Right lobe of liver (tissue), 6 donors: ENCODE data around the gene BIRC2. TPM values are rescaled to one million over a fixed set of nuclear protein-coding genes. Genes with fewer than 3 reads are reported as not detected.
A peak's percentile ranks its signal among the peaks of the same experiment; 100 is the strongest.

Experiments
- ATAC-seq, 4 donors: fragments of 200-7000 bp; cut with Tn5 transposase; one replicate each; pipeline ENCODE4 v1.9.1; 2020; ENCODE audit warnings: mild to moderate bottlenecking in 4 of 4, moderate library complexity in 4 of 4
- DNase-seq, 3 donors: peaks; one replicate each; pipeline ENCODE4 v3.0.0-alpha.2; 2020
- H3K27ac ChIP-seq, 3 donors: fragments of 200-600 bp; one replicate each; pipeline ENCODE4 v1.8.0; 2022
- H3K27me3 ChIP-seq, 2 donors: fragments of 200-600 bp; one replicate each; pipeline ENCODE4 v1.8.0; 2022
- H3K36me3 ChIP-seq, 4 donors: fragments of 200-600 bp; sonication (generic) in 1 of 4; one replicate each; pipeline versions ENCODE4 v1.5.1 to v1.8.0; 2017 to 2022; ENCODE audit warnings: control low read depth in 1 of 4
- H3K4me1 ChIP-seq, 4 donors: fragments of 200-600 bp; sonication (generic) in 1 of 4; one replicate each; pipeline versions ENCODE4 v1.5.1 to v1.8.0; 2017 to 2022; ENCODE audit warnings: control low read depth in 1 of 4
- H3K4me3 ChIP-seq, 3 donors: fragments of 200-600 bp; one replicate each; pipeline ENCODE4 v1.8.0; 2022
- H3K9me3 ChIP-seq, 4 donors: fragments of 200-600 bp; sonication (generic) in 1 of 4; one replicate each; pipeline versions ENCODE4 v1.5.1 to v1.8.0; 2017 to 2022; ENCODE audit warnings: control low read depth in 1 of 4
- POLR2A ChIP-seq: fragments of 450-650 bp; IDR thresholded peaks from one replicate; pipeline ENCODE4 v1.6.1; 2017; ENCODE audit warnings: antibody characterized with exemption, mild to moderate bottlenecking
- WGBS: methylation state at CpG from one replicate; pipeline ENCODE4 v1.1.6; 2018; ENCODE audit warnings: low coverage, low lambda C conversion rate; ENCODE audit not compliant: insufficient coverage; ENCODE audit errors: missing lambda C conversion rate; 5-methylcytosine and 5-hydroxymethylcytosine counted together
- intact Hi-C, 2 donors: fragments of 100-400 bp; cut with DNase I; formaldehyde crosslinking; loops; one replicate each; pipeline versions ENCODE4 v1.11.2 to v1.14.1; 2022
- total RNA-seq, 6 experiments: library from RNA; depleted of rRNA in 2 of 6; stranded (reverse); fragments of >200 nt in 2 of 6; fragmentation: NEBNext Ultra II Directional in 3 of 6; extraction: Animal tissue kit (Norgen Biotek cat#: 25700) in 3 of 6; gene quantifications; one replicate each; pipeline versions ENCODE4 v1.1.0 to v1.2.4, GENCODE V29; 2016 to 2023
- TF ChIP-seq, protein P1 (sequence below), 4 donors: fragments of 200-600 bp in 3 of 4; fragments of 450-650 bp in 1 of 4; IDR thresholded peaks; one replicate each; pipeline versions ENCODE4 v1.5.1 to v1.8.0; 2016 to 2022; ENCODE audit warnings: antibody characterized with exemption in 4 of 4, mild to moderate bottlenecking in 2 of 4
- donor health status: DM: no; HTN: yes; CAD: no.
- donor health status: DM: no; HTN: no; CAD: no.
- donor health status: DM: no; HTN: no; CAD: no.
- donor health status: DM: no; HTN: yes; CAD: no.
- donor health status: DM: no; HTN: yes; CAD: no.

BIRC2 gene
- total RNA-seq, 6 experiments from 2014 or later, result 20.2 to 26.6 (median 25.3) TPM

DNA sequence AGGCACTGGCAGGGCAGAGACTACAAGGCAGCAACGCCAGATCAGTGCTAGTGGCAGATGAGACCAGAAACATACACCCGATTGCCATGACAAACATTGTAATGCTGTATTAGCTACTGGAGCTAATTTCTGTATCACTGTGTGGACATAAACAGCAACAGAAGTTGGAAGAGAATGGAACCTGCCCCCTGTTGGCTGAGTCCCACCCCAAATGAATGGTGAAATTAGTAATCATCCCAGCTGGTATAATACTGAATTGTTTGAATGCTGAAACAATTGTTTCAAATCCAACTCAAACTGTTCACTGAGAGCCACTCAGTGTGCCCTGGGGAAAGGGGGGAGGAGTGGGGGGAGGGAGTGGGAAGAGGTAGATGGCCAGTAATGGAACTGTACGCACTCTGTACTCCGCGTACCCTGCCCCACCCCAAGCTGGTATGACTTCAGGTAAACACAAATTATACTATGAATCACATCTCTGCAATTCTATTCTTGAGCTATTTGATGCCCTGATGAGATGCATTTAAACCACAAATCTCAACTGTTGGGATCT is 40.9 kb upstream of the BIRC2 start:
- WGBS, result 95% methylated on average over 5 of the region's 5 CpGs
- TF ChIP-seq, protein P1, sequence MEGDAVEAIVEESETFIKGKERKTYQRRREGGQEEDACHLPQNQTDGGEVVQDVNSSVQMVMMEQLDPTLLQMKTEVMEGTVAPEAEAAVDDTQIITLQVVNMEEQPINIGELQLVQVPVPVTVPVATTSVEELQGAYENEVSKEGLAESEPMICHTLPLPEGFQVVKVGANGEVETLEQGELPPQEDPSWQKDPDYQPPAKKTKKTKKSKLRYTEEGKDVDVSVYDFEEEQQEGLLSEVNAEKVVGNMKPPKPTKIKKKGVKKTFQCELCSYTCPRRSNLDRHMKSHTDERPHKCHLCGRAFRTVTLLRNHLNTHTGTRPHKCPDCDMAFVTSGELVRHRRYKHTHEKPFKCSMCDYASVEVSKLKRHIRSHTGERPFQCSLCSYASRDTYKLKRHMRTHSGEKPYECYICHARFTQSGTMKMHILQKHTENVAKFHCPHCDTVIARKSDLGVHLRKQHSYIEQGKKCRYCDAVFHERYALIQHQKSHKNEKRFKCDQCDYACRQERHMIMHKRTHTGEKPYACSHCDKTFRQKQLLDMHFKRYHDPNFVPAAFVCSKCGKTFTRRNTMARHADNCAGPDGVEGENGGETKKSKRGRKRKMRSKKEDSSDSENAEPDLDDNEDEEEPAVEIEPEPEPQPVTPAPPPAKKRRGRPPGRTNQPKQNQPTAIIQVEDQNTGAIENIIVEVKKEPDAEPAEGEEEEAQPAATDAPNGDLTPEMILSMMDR (IDR thresholded peaks at IDR 0.05), result no peak
- TF ChIP-seq POLR2A, result no peak
- intact Hi-C loops, result no loop called here
- ATAC-seq (peak in 2 of 4 donors; percentile 25 to 36), DNase-seq (no peak)
- Histone ChIP-seq H3K9me3 (no peaks in the 10 kb centered on the region), H3K27me3 (no peaks in the 10 kb centered on the region), H3K4me1 (no peaks in the 10 kb centered on the region), H3K4me3 (no peak overlapping the region), H3K27ac (no peak overlapping the region), H3K36me3 (no peaks in the 10 kb centered on the region)

DNA sequence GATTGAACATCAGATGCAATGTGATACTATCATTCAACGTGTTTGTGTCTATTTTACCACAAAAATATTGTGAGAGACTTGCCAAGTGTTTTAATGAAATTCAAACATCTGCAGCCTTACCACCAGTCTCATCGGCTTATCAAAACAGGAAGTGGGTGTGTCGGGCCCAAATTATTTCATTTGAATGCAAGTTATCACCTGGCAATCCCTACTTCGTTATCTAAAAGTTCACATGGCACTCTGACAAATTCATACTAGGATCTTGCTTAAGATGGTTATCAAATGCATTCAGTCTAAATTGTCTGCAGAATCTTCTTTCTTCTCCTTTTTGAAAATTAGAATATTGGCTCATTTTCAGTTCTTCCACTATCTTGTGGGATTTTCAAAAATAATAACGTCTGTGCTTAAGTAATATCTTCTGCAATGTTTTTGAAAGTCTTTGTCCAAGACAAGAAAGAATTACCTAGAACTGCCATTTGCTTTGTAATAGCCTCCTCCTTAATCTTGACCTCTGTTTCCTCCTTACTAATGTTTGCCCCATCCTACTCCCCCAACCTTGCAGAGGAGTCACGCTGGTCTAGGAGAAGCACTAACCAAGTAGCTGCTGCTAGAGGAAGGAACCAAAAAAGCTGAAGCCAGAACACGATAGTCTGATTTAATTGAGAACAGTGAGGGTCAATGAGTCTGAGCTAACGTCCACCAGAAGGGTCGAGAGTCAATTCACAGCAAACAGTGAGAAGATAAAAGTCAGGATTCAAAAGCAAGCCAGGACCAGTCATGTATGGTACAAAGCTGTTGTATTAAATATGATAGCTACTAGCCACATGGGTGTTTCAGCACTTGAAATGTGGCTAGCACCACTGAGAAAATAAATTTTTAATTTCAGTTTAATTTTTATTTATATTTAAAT is 39.9 kb upstream of the BIRC2 start:
- intact Hi-C loops, result no loop called here
- Histone ChIP-seq H3K9me3 (no peaks in the 10 kb centered on the region), H3K27me3 (no peaks in the 10 kb centered on the region), H3K4me3 (no peak overlapping the region), H3K36me3 (no peaks in the 10 kb centered on the region), H3K27ac (no peak overlapping the region), H3K4me1 (no peaks in the 10 kb centered on the region)
- 32% methylated on average over 9 of the region's 9 CpGs for WGBS
- no peak for DNase-seq
- TF ChIP-seq, protein P1 (IDR thresholded peaks at IDR 0.05), result no peak
- TF ChIP-seq POLR2A, result no peak
- peak in 1 of 4 donors; percentile 46 for ATAC-seq

DNA sequence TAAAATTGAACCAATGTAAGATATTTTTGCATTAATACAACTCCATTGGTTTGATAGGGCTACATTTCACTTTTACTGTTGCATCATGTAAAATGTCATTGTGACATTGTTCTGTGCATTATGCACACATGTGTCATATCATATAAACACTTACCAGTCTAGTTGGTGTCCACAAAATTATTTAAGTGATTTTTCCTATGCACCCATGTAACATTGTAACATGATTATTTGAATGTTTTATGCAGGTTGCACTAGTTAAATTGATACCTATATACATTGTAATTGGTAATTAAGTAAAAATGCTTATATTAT is 39.3 kb upstream of the BIRC2 start:
- H3K4me3 ChIP-seq, result no peak overlapping the region
- H3K9me3 ChIP-seq, result no peaks in the 10 kb centered on the region
- intact Hi-C loops, result no loop called here
- no peaks in the 10 kb centered on the region for H3K4me1 ChIP-seq
- H3K27ac ChIP-seq, result no peak overlapping the region
- no peak for TF ChIP-seq POLR2A
- DNase-seq (no peak), ATAC-seq (no peak)
- no peaks in the 10 kb centered on the region for H3K36me3 ChIP-seq
- H3K27me3 ChIP-seq, result no peaks in the 10 kb centered on the region

DNA sequence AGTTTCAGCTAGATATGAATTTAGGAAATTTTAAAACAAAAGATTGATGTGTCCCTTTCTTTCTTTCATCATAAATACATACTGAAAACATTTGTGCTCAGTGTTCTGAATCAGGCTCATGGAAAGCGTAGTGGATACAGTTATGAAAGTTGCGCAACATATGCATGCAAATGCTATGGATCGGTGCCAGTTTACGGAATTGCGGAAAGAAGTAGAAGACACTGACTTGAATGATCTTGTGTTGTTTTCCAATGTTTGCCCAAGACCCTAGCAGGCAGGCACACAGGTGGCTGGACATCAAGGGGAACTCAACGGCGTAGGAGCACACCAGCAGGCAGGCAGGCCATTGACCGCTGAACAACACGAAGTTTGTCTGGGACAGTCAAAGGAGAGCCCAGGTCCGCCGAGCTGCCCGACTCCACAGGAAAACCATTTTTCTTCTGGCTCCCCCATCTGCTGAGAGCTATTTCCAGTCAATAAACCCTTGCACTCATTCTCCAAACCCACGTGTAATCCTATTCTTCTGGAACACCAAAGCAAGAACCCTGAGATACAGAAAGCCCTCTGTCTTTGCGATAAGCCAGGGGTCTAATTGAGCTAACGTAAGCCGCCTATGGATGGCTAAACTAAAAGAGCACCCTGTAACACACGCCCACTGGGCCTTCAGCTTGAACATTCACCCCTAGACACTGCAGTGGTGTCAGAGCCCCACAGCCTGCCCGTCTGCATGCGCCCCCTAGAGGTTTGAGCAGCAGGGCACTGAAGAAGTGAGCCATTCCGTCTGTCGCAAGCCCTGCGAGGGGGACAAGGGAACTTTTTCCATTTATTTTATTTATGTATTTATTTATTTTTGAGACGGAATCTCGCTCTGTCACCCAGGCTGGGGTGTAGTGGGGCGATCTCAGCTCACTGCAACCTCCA is 37.1 kb upstream of the BIRC2 start:
- intact Hi-C loops, result no loop called here
- ATAC-seq, result no peak
- Histone ChIP-seq H3K36me3 (no peaks in the 10 kb centered on the region), H3K4me3 (no peak overlapping the region), H3K4me1 (peaks cover 0 to 15% (median 0%) of the 10 kb centered on the region in 4 donors), H3K27me3 (no peaks in the 10 kb centered on the region), H3K27ac (no peak overlapping the region), H3K9me3 (no peaks in the 10 kb centered on the region)
- WGBS, result 84% methylated on average over 22 of the region's 25 CpGs
- DNase-seq, result no peak
- no peak for TF ChIP-seq POLR2A
- TF ChIP-seq, protein P1 (IDR thresholded peaks at IDR 0.05), result no peak
